Mesothelial cell of epicardium (in vitro differentiated cells): Measurements from ENCODE around the gene INPP1. TPM values are rescaled to one million over a fixed set of nuclear protein-coding genes. Genes with fewer than 3 reads are reported as not detected.
"Not testable (repeated sequence)": the region's sequence is repeated elsewhere in the genome, so short reads cannot be mapped to it uniquely, and the experiment has no call there.

Source experiments
- DNase-seq, 2 experiments: peaks; one replicate each; pipeline ENCODE4 v3.0.0; 2021; ENCODE audit warnings: low spot score in 2 of 2; ENCODE audit not compliant: unreplicated experiment in 2 of 2
- H3K27ac Mint-ChIP-seq: 2 replicates; pipeline ENCODE4 v1.8.0; 2021; ENCODE audit warnings: mixed read lengths
- H3K27me3 Mint-ChIP-seq: 2 replicates; pipeline ENCODE4 v1.8.0; 2021; ENCODE audit warnings: low read depth, mixed read lengths
- H3K36me3 Mint-ChIP-seq: 2 replicates; pipeline ENCODE4 v1.8.0; 2021; ENCODE audit warnings: mixed read lengths
- H3K4me1 Mint-ChIP-seq: 2 replicates; pipeline ENCODE4 v1.8.0; 2021; ENCODE audit warnings: mixed read lengths
- H3K4me3 Mint-ChIP-seq: 2 replicates; pipeline ENCODE4 v1.8.0; 2021; ENCODE audit warnings: mild to moderate bottlenecking, moderate library complexity, mixed read lengths
- H3K9me3 Mint-ChIP-seq: 2 replicates; pipeline ENCODE4 v1.8.0; 2021; ENCODE audit warnings: mixed read lengths
- CTCF ChIP-seq: fragments of 200-600 bp; sonication (generic); IDR thresholded peaks from one replicate; pipeline ENCODE4 v1.5.0; 2021; ENCODE audit warnings: antibody characterized with exemption; ENCODE audit not compliant: unreplicated experiment
- total RNA-seq: library from RNA; stranded (reverse); gene quantifications from 3 replicates; pipeline ENCODE4 v1.2.1, GENCODE V29; 2021

The INPP1 gene
- total RNA-seq, 1 donor from 2014 or later = 18.4 TPM

GRCh38 chr2:190334479-190335224 is 8.7 kb upstream of the INPP1 start:
- TF ChIP-seq CTCF = no peak
- H3K27ac Mint-ChIP-seq = no peak overlapping the region
- H3K9me3 Mint-ChIP-seq = no peaks in the 10 kb centered on the region
- H3K4me3 Mint-ChIP-seq = no peak overlapping the region
- H3K4me1 Mint-ChIP-seq = peaks cover 3% of the 10 kb centered on the region
- no peak for DNase-seq
- no peaks in the 10 kb centered on the region for H3K36me3 Mint-ChIP-seq
- no peaks in the 10 kb centered on the region for H3K27me3 Mint-ChIP-seq

- no peaks in the 10 kb centered on the region for H3K36me3 Mint-ChIP-seq
- H3K27me3 Mint-ChIP-seq = no peaks in the 10 kb centered on the region
- no peak for DNase-seq
- no peak for TF ChIP-seq CTCF
- H3K9me3 Mint-ChIP-seq = no peaks in the 10 kb centered on the region
- no peak overlapping the region for H3K4me3 Mint-ChIP-seq
- H3K27ac Mint-ChIP-seq = no peak overlapping the region
- H3K4me1 Mint-ChIP-seq = peaks cover 3% of the 10 kb centered on the region
Measured at GRCh38 chr2:190335225-190335559, 8.2 kb upstream of the INPP1 start.

GRCh38 chr2:190335584-190335983 is 7.8 kb upstream of the INPP1 start:
- not testable (repeated sequence) for H3K27ac Mint-ChIP-seq, DNase-seq

GRCh38 chr2:190336420-190336819 is 7.0 kb upstream of the INPP1 start:
- H3K27me3 Mint-ChIP-seq = no peaks in the 10 kb centered on the region
- no peaks in the 10 kb centered on the region for H3K9me3 Mint-ChIP-seq
- peaks cover 3% of the 10 kb centered on the region for H3K4me1 Mint-ChIP-seq
- no peak overlapping the region for H3K4me3 Mint-ChIP-seq
- DNase-seq = no peak
- H3K36me3 Mint-ChIP-seq = no peaks in the 10 kb centered on the region
- TF ChIP-seq CTCF = no peak
- no peak overlapping the region for H3K27ac Mint-ChIP-seq

More at GRCh38 chr2:190335584-190335983, 7.8 kb upstream of the INPP1 start:
- H3K4me3 Mint-ChIP-seq, H3K36me3 Mint-ChIP-seq, H3K27me3 Mint-ChIP-seq, H3K4me1 Mint-ChIP-seq, H3K9me3 Mint-ChIP-seq: not testable (repeated sequence)

- no peak for TF ChIP-seq CTCF
- Mint-ChIP-seq H3K36me3 (no peaks in the 10 kb centered on the region), H3K27ac (no peak overlapping the region)
Measured at GRCh38 chr2:190338453-190338852, 4.9 kb upstream of the INPP1 start.

GRCh38 chr2:190339394-190339793 is 4.0 kb upstream of the INPP1 start:
- no peaks in the 10 kb centered on the region for H3K9me3 Mint-ChIP-seq
- H3K36me3 Mint-ChIP-seq = no peaks in the 10 kb centered on the region
- DNase-seq = no peak
- peaks cover 8% of the 10 kb centered on the region for H3K4me1 Mint-ChIP-seq
- no peak for TF ChIP-seq CTCF
- no peak overlapping the region for H3K27ac Mint-ChIP-seq
- no peaks in the 10 kb centered on the region for H3K27me3 Mint-ChIP-seq
- no peak overlapping the region for H3K4me3 Mint-ChIP-seq

More at GRCh38 chr2:190338453-190338852, 4.9 kb upstream of the INPP1 start:
- no peak for DNase-seq
- no peak overlapping the region for H3K4me3 Mint-ChIP-seq
- H3K27me3 Mint-ChIP-seq = no peaks in the 10 kb centered on the region
- H3K4me1 Mint-ChIP-seq = peaks cover 8% of the 10 kb centered on the region
- H3K9me3 Mint-ChIP-seq = no peaks in the 10 kb centered on the region
